ENCODE measurements around the gene ZSWIM6.
"Not testable (repeated sequence)": the region's sequence is repeated elsewhere in the genome, so short reads cannot be mapped to it uniquely, and the experiment has no call there.

The ZSWIM6 gene

DNA sequence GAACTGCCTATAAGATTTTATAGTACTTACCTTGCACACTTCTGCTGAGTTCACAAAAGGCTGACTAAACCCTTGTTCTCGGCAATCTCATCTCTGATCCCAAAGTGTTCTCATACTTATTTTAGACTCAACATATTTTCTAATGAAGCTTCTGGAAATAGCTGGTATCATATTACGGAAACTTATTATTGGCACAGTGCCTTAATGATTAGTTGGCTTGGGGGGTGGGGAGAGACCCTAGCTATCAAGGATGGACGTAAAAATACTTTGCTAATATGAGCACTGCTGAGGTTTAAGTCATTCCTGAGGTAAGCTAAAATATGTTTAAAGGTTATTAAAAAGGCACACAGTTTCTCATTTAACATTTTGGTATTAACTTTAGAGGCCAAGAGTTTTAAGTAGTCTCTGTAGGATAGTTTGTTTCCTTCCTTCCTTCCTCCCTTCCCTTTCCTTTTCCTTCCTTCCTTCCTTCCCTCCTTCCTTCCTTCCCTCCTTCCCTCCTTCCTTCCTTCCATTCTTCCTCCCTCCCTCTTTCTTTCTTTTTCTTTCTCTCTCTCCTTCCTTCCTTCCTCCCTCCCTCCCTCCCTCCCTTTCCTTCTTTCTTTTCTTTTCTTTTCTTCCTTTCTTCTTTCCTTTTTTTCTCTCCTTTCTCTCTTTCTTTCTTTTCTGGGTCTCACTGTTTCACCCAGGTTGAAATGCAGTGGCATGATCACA is 31.5 kb downstream of the ZSWIM6 start:
- DNase-seq (ENCODE audit: low read depth) = no peak

DNA sequence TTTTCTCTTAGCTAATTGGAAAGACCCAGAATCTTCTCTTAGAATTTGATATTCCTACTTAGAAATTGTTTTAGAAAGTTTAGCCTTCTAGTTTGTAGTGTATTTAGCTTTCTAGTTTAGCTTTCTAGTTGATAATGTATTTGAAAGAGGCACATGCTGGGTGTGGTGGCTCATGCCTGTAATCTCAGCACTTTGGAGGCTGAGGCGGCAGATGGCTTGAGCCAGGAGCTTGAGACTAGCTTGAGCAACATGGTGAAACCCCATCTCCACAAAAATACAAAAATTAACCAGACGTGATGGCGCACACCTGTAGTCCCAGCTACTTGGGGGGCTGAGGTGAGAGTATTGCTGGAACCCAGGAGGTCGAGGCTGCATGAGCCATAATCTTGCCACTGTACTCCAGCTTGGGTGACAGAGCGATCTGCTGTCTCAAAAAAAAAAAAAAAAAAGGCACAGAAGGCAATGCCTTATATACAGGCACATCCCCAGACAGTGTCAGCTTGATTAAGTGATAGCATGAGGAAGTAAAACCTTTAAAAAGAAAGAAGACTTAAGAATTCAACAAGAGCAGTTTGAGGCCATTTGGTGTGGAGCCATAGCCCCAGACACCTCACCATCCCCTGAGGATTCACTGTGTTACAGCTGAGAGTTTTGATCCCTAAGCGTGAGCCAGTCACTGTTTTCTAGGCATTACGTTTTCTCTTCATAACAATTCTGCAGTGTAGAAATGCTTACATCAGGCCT is 34.6 kb downstream of the ZSWIM6 start:
- no peak for DNase-seq (ENCODE audit: low read depth)

DNA sequence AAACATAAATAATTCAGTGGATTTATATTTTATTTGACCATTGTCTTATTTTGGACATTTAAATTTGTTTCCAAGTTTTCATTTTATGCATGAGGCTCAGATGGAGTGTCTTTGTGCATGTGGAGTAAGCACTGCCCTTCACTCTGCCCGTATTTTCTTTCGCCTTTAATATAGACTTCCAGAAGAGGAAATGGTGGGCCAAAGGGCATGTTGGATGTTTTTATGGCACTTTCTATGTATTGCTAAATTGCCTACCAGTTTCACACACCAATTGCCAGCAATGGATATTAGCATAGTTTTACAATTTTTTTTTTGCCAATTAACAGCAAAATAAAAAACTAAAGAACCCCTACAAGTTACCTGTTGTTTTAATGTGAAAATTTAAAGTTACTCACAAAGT is 38.4 kb downstream of the ZSWIM6 start:
- no peak for DNase-seq (ENCODE audit: low read depth)

DNA sequence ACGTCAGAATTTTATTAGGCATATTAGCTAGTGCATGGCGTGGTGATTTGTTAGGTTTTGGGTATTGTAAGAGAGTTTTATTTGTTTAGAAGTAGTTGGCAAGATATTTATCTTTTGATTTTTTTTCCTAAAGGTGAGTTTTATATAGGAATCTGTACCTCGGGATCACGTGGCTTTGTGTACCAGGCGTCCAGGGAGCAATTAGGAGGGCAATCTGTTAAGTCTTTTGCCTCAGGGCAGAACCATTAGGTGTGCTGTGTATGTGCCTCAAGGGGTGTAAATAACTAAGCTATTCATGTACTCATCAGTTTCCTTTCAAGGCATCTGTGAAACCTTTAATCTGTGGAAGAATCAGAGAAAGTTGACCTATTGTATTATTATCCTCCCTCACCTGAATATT is 39.4 kb downstream of the ZSWIM6 start:
- no peak for DNase-seq (ENCODE audit: low read depth)

DNA sequence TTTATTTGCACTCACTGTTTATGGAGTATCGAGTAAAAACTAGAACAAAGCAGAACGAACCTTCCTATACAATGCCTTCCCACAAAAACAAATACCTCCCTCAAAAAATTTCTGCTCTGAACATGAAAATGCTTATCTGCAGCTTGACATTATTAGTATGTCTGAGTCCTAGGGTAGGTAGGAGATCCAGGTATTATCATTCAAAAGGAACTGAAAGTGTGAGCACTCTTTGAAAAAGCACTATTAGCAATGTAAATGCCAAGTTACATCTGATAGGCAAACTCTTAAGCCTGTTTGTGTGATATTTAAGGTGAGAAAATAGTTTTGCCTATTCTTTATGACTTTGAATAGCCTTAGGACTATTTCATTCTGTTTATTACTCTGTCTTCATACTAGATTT is 47.6 kb downstream of the ZSWIM6 start:
- no peak for DNase-seq (ENCODE audit: low read depth)

DNA sequence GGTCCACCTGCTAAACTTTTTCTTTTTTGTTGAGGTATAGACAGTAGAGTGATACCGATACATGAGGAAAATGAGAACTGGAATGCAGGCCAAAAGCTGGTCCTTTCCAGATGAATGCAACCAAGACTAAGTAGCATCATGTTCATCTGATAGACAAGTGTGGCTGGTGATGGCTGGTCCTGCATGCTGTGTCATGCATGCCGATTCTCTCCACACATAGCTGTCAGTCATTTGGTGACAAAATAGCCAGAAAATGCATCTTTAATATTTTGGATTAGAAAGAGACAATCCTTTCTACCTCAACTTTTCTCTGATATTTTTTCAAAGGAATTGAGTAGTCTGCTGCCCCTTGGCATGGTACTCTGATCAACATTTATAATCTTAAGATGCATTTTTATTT is 49.9 kb downstream of the ZSWIM6 start:
- DNase-seq (ENCODE audit: low read depth) = no peak

DNA sequence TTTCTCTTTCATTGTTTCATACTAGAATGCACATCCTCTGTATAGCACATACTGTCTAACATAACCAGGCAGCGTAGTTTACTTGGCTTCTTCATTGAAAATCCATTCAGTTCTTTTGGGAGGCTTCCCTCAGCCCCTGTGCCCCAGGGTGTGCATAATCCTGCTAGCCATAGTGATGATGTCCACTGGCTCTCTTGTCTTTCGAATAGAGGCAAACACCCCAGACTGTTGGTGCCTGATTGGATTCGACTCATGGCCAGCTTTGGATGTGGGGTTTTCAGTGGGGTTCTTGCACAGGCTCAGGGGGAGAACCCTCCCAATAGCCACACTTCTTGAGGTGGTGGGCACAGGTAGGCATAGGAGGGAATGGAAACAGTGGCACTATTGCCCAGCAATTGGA is 53.6 kb downstream of the ZSWIM6 start:
- no peak for DNase-seq (ENCODE audit: low read depth)

DNA sequence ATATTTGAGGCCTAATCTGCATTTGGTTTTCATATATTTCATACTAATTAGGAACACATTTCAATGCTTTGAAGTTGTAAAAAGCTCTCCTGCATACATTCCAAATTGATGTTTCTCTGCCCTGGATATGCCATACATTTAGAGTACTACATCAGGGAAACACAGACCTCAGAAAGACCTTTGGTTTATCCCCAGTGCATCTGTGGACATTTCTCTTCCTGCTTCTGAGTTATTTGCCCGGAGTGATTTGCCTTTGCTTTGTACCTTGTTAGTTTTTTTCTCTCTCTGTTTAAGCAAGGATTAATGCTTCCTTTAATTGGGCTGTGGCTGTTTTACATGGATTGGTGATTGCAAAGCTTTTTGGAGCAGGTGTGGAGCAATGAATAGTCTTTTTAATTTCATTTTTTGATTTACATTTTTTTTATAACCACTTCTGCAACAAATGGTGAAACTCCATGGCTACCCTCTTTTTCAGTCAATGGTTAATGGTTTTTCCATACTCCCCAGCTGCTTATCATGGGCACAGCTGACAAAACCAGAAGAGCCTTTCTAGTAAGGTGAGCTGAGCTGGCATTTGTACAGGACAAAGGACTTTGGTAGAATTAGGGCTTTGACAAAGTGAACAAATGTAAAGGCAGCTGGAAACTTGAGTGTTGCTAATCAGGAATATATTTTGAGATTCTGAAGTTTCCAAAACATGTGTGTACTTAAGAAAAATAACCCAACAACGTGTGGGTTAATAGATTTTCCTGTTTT is 54.2 kb downstream of the ZSWIM6 start:
- DNase-seq (ENCODE audit: low read depth) = no peak

DNA sequence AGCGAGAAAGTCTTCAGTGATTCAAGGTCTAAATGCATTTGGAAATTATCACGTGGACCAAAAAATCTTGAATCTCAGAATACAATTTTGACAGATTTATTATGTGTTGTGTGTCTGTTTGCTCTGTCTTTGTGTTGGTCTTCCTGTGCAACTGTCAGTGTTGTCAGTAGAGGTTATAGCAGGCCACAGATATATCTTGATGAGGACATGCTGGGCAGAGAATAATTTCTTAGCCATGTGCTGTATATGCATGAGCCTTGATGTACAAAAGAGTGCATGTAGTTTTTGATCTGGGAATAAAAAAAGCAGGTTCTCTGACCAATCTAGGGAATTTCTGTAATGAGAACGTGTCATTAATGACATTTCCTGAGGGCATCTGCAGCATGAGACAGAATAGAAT is 57.6 kb downstream of the ZSWIM6 start:
- DNase-seq (ENCODE audit: low read depth) = no peak

DNA sequence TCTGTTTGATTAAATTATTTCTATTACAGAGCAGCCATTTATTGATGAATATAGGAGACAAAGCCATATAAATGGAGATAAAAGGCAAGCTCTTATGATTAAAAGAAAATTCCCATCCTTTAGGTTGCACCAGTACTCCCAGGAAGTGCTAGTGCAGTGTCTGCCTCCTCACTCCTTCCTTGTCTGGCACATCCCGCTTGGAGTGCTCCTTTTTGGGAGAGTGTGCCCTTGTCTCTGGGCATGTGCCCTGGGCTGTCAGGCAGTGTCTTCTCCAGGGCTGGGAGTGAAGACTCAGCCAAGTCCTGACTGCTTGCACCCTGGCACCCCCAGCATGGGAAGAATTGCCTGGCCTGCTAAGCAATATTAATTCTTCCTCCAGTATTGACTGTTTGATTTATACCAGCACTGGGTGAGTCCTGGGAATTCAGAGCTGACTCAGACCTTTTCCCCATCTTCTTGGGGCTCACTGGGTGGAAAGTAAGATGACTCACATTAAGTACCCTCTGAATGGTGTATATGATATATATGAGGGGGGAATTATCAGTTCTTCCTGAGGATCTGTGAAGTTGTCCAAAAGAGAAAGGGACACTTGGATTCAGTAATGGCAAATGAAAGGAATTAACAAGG is 62.1 kb downstream of the ZSWIM6 start:
- no peak for DNase-seq (ENCODE audit: low read depth)

DNA sequence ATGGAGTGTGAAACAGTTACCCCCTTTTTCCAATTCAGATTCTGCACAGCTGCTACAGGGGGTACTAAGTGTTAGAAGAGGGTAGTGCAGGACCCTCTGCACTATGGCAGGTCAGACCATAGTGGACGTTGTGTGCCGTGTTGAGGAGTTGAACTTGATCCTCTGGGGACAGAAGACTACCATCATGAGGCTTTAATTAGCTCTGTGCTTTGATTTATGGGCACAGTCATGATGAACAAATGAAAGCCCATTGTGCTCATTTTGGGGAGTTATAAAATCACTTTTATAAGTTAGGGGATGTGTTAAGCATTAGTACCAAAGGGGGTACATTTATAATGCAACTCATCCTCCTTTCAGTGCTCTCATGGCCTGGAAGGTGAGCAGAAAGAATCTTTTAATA is 62.7 kb downstream of the ZSWIM6 start:
- no peak for DNase-seq (ENCODE audit: low read depth)

DNA sequence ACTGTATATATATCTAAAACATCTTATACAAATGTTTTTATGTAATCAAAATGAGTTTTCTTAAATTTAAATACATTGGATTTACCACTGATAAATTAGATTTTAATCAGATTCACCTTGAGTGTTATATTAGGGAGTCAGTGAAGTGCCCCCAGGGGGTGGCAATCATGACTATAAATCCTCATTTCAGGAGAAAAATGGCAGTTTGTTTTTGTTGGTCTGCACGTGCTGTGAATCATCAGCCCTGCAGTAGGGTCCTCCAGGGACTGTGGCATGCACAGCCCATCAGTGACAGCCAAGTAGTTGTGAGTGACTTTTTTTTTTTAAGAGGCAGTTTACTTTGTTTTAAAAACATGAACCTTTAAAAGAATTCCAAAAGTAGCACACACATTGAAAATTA is 65.2 kb downstream of the ZSWIM6 start:
- DNase-seq (ENCODE audit: low read depth) = no peak

DNA sequence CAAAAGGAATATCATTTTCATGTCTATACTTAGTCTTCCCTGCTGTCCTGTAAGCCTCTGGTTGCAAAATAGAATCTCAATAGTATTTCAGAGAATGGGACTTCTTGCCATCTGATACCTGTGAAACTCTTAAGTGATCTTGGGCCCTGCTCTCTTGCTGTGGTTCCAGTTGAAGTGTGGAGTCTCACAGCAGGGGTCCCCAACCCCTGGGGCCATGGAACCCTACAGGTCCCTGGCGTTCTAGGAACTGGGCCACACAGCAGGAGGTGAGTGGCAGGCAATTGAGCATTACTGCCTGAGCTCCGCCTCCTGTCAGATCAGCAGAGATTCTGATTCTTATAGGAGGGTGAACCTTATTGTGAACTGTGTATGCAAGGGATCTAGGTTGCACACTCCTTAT is 65.9 kb downstream of the ZSWIM6 start:
- DNase-seq (ENCODE audit: low read depth) = no peak

DNA sequence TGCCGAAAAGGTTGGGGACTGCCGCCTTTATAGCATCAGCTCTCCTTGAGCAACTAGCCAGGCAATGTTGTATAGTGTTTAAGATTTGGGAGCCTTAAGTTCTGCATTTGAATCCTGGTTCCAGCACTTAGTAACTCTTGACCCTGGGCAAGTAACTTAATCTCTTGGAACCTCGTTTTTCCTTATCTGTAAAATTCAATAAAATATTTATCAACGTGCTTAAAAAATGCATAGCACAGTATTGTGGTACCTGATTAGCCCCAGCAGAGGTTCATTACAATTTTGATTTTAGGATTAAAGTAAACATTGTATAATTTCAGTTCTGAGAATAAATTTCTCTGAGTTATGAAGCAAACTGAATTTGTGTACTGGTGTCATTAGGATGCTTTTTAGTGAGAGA is 66.4 kb downstream of the ZSWIM6 start:
- no peak for DNase-seq (ENCODE audit: low read depth)

DNA sequence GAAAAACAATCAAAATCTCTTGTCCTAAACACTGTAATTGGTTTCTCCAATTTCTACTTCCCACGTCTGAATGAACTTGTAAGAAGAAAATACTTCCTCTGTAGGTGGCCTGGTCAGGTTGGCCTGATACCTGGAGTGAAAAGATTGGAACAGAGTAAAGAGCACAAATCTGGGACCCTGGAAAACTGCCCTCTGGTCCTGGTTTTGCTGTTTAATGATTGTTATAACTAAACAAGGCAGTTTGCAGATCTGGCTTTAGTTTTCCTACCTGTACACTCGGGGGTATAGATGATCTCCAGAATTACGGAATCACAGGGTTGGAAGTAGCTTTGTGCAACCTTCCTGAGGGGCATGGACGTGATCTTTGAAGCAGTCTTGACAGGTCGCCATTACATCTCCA is 67.6 kb downstream of the ZSWIM6 start:
- DNase-seq (ENCODE audit: low read depth) = no peak

DNA sequence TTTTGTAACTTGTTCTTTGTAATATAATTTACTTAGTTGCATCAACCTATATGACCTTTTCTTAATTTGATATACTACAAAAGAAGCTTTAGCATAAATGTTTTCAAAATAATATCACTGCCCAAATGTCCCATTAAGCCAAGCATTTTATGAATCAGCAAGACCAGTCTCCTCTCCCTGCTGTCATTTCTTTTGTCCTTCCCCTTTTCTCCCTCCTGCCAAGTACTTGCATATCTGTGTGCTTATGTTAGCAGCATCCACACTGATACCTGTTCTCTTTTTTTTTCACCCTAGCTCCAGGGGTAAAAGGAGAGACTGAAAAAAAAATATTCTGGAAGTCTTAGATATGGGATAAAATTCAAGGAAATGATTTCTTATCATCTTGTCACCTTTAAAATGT is 69.7 kb downstream of the ZSWIM6 start:
- DNase-seq (ENCODE audit: low read depth) = no peak

DNA sequence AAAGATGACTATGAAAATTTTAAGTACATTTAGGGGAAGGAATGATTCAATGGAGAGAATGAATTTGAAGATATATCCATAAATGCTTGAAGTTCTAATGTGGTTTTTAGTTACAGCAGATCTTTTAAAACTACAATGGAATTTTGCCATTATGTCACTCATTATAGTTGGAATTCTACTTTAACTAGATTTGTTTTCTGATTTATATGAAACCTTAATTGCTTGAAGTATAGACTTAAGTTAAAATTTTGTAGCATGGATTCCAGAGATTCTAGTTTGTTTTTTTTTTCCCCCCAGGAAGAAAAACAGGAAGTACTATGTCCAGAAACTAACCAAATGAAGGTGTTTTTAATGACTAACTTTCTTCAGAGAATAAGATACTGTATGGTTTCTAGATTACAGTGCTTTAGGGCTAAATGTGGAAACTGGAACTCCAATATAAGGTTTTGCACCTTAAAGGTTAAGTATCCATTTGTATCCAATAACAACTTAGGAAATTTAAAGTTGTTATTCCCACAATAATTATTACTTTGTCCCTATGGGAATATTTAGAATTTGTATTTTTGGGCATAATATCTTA is 70.3 kb downstream of the ZSWIM6 start:
- DNase-seq (ENCODE audit: low read depth) = no peak

DNA sequence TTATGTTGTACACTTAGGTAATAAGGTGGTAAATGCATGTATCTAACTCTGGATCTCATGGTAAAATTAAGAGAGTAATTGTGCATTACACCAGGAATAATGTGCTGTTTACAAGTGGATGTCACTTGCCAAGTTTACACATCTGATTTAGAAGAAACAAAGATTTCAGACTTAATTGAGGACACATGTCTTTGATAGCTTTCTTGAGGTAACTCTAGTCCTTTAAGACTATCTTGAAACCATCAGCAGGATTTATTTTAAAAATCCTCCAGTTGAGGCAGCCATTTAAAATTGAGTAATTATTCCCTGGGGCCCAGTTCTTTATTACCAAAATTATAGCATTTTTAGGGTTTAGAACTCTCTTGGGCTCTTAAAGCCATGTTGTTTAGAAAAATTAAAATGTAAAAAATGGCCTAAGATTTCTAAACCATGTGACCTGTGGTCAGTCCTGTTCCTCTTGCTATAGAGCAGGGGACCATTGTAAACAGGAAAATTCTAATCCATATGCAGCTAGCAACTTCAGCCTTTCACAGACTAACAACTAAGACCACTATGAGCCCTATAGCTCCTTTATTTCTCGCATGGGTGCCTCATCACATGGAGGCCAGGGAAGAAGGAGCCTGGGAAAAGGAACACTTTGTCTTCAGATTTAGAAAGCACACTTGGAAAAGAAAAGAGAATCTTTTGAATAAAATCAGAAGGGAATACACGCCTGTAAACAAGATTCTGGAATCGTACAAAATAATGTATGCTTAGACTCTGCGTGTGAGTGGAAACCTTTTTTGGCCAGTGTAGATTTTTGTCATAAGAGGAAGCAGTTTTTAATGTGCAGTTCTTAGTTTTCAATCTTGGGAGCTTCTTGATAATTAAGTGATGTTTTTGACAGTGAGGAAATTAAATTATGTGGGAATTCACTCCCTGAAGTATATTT is 71.2 kb downstream of the ZSWIM6 start:
- DNase-seq (ENCODE audit: low read depth) = no peak

DNA sequence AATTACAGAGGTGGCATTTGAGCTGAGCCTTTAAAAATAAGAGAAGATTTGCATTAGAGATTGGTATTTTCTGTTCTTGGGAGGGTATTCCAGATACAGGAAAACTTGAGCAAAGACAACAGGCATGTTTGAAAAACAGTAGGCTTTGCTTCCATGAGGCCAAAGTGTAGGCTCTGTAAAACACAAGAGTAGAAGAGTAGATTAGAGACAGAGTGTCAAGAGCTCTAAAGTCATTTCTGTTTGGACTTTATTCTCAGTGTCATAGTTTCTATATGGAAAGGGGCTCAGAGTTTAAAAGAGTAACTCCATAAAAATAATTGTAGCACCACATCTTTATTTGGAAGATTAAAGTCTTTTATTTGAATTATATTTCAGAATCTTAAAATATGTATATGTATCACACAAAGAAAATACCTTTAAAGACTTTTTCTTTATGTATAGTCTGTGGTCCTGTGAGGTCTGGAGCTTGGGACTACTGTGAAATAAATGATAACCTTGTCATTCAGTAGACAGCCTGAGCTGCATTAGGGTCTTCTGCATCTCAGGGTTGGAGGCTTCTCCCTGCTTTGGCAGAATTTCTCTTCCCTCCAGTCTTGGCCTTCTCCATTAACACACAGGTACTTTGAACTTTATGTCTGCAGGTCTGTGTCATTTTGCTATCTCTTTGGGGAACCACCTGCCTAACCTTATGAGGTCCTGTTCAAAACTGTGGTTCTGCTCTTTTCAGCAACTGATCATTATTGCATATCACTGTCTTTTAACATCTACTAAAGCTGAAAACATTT is 73.6 kb downstream of the ZSWIM6 start:
- DNase-seq (ENCODE audit: low read depth) = no peak

DNA sequence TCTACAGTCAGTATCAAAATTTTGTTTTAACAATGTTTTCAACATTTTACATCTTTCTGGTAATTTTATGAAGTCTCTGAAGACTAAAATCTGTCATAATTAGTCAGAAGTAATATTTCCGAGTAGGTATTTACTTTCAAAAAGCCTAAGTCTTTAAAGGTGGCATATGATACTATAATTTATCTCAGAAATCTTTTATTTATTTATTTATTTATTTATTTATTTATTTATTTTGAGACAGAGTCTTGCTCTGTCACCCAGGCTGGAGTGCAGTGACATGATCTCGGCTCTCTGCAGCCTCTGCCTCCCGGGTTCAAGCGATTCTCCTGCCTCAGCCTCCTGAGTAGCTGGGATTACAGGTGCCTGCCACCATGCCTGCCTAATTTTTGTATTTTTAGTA is 74.4 kb downstream of the ZSWIM6 start:
- not testable (repeated sequence) for DNase-seq (ENCODE audit: low read depth)

Measured in CMK (cell line).